Lower leg skin (tissue), 4 donors: ENCODE measurements around the gene PERM1. TPM values are rescaled to one million over a fixed set of nuclear protein-coding genes. Genes with fewer than 3 reads are reported as not detected.

Experiments
- DNase-seq, 2 donors: peaks; one replicate each; pipeline ENCODE4 v3.0.0-alpha.2; 2019; ENCODE audit warnings: low spot score in 2 of 2
- H3K4me3 ChIP-seq: fragments of 200-600 bp; sonication (generic); 2 replicates; pipeline ENCODE4 v1.5.1; 2017; ENCODE audit warnings: mild to moderate bottlenecking, low read depth; ENCODE audit not compliant: poor library complexity, severe bottlenecking
- CTCF ChIP-seq, 3 donors: fragments of 450-650 bp; IDR thresholded peaks; one replicate each; pipeline ENCODE4 v1.5.1; 2016; ENCODE audit warnings: antibody characterized with exemption in 3 of 3, mild to moderate bottlenecking in 3 of 3, moderate library complexity in 2 of 3
- POLR2A ChIP-seq, 2 donors: fragments of 450-650 bp; IDR thresholded peaks; one replicate each; pipeline ENCODE4 v1.6.1; 2016 to 2017; ENCODE audit warnings: antibody characterized with exemption in 2 of 2, mild to moderate bottlenecking in 1 of 2, moderate library complexity in 1 of 2
- WGBS, 2 donors: methylation state at CpG; one replicate each; pipeline ENCODE4 v1.1.5; 2018; 5-methylcytosine and 5-hydroxymethylcytosine counted together
- intact Hi-C: fragments of 100-400 bp; cut with DNase I; formaldehyde crosslinking; loops from one replicate; pipeline ENCODE4 v1.15.0; 2023; ENCODE audit warnings: low total_unique reads
- total RNA-seq, 4 donors: library from RNA; depleted of rRNA; stranded (reverse); fragments of >200 nt; gene quantifications; one replicate each; pipeline ENCODE4 v1.1.0, GENCODE V29; 2016

PERM1 gene
- total RNA-seq, 4 donors from 2014 or later = 0.17 to 0.46 (median 0.29) TPM; not detected in 1

- no peak overlapping the region for H3K4me3 ChIP-seq
- WGBS, 2 donors = 82 to 92% methylated on average over 15 to 16 of the region's 16 CpGs
- no peak for DNase-seq
- TF ChIP-seq POLR2A (IDR thresholded peaks at IDR 0.05) (no peak), CTCF (IDR thresholded peaks at IDR 0.05) (no peak)
- intact Hi-C loops = no loop called here
Observed at GRCh38 chr1:963301-963651, 18.6 kb downstream of the PERM1 start.

GRCh38 chr1:962381-963300 is 19.3 kb downstream of the PERM1 start:
- 93% methylated on average over 24 to 44 of the region's 57 CpGs for WGBS, 2 donors
- TF ChIP-seq CTCF (IDR thresholded peaks at IDR 0.05) (no peak), POLR2A (IDR thresholded peaks at IDR 0.05) (no peak)
- DNase-seq = no peak
- intact Hi-C loops = no loop called here
- H3K4me3 ChIP-seq = no peak overlapping the region

GRCh38 chr1:961132-961669 is 20.7 kb downstream of the PERM1 start:
- TF ChIP-seq POLR2A (IDR thresholded peaks at IDR 0.05) (no peak), CTCF (IDR thresholded peaks at IDR 0.05) (no peak)
- 27 to 62% methylated on average over 6 to 31 of the region's 56 CpGs for WGBS, 2 donors
- intact Hi-C loops = no loop called here

GRCh38 chr1:960363-961131 is 21.3 kb downstream of the PERM1 start, which contains the start of gene KLHL17:
KLHL17 (plus strand) TSS chr1:960584; CDS start chr1:960694, 110 bp downstream.
- 0% methylated on average over 37 to 52 of the region's 109 CpGs for WGBS, 2 donors
- intact Hi-C loops = no loop called here
- no peak for TF ChIP-seq CTCF (IDR thresholded peaks at IDR 0.05)
- TF ChIP-seq POLR2A (IDR thresholded peaks at IDR 0.05) = no peak
- DNase-seq = peak; percentile 46 to 95
- H3K4me3 ChIP-seq = peak within 1 kb of the TSS; percentile 55

More at GRCh38 chr1:961132-961669, 20.7 kb downstream of the PERM1 start:
- DNase-seq = no peak
- peak overlapping the region; percentile 55 for H3K4me3 ChIP-seq

GRCh38 chr1:959731-960362 is 22.0 kb downstream of the PERM1 start:
- H3K4me3 ChIP-seq = no peak overlapping the region
- 13 to 14% methylated on average over 23 to 45 of the region's 57 CpGs for WGBS, 2 donors
- no peak for TF ChIP-seq CTCF (IDR thresholded peaks at IDR 0.05)
- no peak for TF ChIP-seq POLR2A (IDR thresholded peaks at IDR 0.05)
- intact Hi-C loops = no loop called here
- no peak for DNase-seq
